IPS-20b (cell line): ENCODE measurements around the gene FBN1.

ENCODE experiments used
- H3K27ac ChIP-seq: one replicate; pipeline ENCODE4 v1.5.1; 2013; ENCODE audit warnings: low read length
- H3K27me3 ChIP-seq: 2 replicates; pipeline ENCODE4 v1.6.1; 2013; ENCODE audit warnings: mild to moderate bottlenecking, low read length, inconsistent platforms; ENCODE audit not compliant: insufficient read depth
- H3K36me3 ChIP-seq: 2 replicates; pipeline ENCODE4 v1.6.1; 2013; ENCODE audit warnings: low read depth, mild to moderate bottlenecking, inconsistent platforms, low read length, moderate library complexity; ENCODE audit not compliant: insufficient read depth
- H3K4me1 ChIP-seq: 2 replicates; pipeline ENCODE4 v1.6.1; 2013; ENCODE audit warnings: mild to moderate bottlenecking, control low read depth, inconsistent platforms, low read length, moderate library complexity; ENCODE audit not compliant: insufficient read depth
- H3K4me3 ChIP-seq: 2 replicates; pipeline ENCODE4 v1.5.1; 2013; ENCODE audit warnings: mild to moderate bottlenecking, low read length, inconsistent platforms
- H3K9ac ChIP-seq: 2 replicates; pipeline ENCODE4 v1.6.1; 2013; ENCODE audit warnings: low read depth, mild to moderate bottlenecking, inconsistent platforms, low read length, moderate library complexity
- H3K9me3 ChIP-seq: 2 replicates; pipeline ENCODE4 v1.6.1; 2013; ENCODE audit warnings: mild to moderate bottlenecking, low read depth, low read length, inconsistent platforms; ENCODE audit not compliant: insufficient read depth

FBN1 gene

GRCh38 chr15:48427960-48428547, 217.5 kb downstream of the FBN1 start:
- H3K9me3 ChIP-seq: no peaks in the 10 kb centered on the region
- H3K27me3 ChIP-seq: no peaks in the 10 kb centered on the region
- H3K9ac ChIP-seq: no peak overlapping the region
- H3K4me3 ChIP-seq: no peak overlapping the region
- no peaks in the 10 kb centered on the region for H3K4me1 ChIP-seq
- no peaks in the 10 kb centered on the region for H3K36me3 ChIP-seq
- no peak overlapping the region for H3K27ac ChIP-seq

DNA sequence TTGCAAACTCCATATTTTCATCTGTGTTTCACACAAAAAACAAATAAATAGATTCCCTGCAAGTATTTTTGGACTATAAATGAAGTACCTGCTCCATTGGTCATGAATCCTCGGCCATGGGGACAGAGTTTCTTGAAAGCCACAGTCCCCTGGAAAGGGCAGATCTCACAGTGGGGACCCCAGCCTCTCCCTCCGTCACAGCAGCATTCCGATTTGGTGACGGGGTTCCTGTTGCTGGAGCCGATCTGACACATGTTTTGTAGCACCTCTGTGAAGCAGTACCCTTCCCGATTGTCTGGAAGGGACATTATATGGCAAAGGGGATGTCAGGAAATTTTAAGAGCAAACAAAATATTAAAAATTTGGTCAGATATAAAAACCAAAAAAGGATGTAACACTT, 218.0 kb downstream of the FBN1 start:
- Histone ChIP-seq H3K27me3 (no peaks in the 10 kb centered on the region), H3K4me1 (no peaks in the 10 kb centered on the region; the same call in 1 of the 2 replicates), H3K9ac (no peak overlapping the region), H3K27ac (no peak overlapping the region), H3K4me3 (no peak overlapping the region), H3K36me3 (no peaks in the 10 kb centered on the region), H3K9me3 (no peaks in the 10 kb centered on the region)

- H3K9me3 ChIP-seq: no peaks in the 10 kb centered on the region
- H3K9ac ChIP-seq: no peak overlapping the region
- no peak overlapping the region for H3K27ac ChIP-seq
Observed at GRCh38 chr15:48426941-48427340, 218.6 kb downstream of the FBN1 start.

GRCh38 chr15:48426044-48426443, 219.5 kb downstream of the FBN1 start:
- H3K27me3 ChIP-seq: no peaks in the 10 kb centered on the region
- no peak overlapping the region for H3K27ac ChIP-seq
- H3K36me3 ChIP-seq: no peaks in the 10 kb centered on the region
- H3K9ac ChIP-seq: no peak overlapping the region
- no peaks in the 10 kb centered on the region for H3K9me3 ChIP-seq
- peaks cover 9% of the 10 kb centered on the region; the same call in 1 of the 2 replicates for H3K4me1 ChIP-seq
- no peak overlapping the region for H3K4me3 ChIP-seq

More at GRCh38 chr15:48426941-48427340, 218.6 kb downstream of the FBN1 start:
- H3K4me1 ChIP-seq: peaks cover 5% of the 10 kb centered on the region; the same call in 1 of the 2 replicates
- no peaks in the 10 kb centered on the region for H3K27me3 ChIP-seq
- no peak overlapping the region for H3K4me3 ChIP-seq
- H3K36me3 ChIP-seq: no peaks in the 10 kb centered on the region

DNA sequence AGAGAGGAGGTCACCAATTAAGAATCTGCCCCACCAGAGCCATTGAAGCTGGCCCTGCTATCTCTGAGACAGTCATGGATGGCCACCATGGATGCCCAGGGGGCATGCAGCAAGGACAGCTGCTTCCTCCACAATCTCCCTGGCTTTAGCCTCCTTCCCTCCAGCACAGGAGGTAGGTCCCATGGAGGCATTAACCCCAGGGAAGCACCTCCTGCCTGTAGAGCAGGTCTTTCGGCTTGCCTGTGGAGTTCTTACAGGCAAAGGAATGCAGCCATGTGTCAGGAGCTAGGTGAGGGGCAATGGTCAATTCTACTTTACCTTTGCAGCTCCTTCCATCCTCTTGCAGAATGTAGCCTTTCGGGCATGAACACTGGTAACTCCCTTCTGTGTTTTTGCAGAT, 220.5 kb downstream of the FBN1 start:
- no peaks in the 10 kb centered on the region for H3K27me3 ChIP-seq
- no peaks in the 10 kb centered on the region for H3K9me3 ChIP-seq
- H3K27ac ChIP-seq: no peak overlapping the region
- H3K4me3 ChIP-seq: no peak overlapping the region
- no peak overlapping the region for H3K9ac ChIP-seq
- H3K36me3 ChIP-seq: no peaks in the 10 kb centered on the region
- H3K4me1 ChIP-seq: peaks cover 9% of the 10 kb centered on the region; the same call in 1 of the 2 replicates

DNA sequence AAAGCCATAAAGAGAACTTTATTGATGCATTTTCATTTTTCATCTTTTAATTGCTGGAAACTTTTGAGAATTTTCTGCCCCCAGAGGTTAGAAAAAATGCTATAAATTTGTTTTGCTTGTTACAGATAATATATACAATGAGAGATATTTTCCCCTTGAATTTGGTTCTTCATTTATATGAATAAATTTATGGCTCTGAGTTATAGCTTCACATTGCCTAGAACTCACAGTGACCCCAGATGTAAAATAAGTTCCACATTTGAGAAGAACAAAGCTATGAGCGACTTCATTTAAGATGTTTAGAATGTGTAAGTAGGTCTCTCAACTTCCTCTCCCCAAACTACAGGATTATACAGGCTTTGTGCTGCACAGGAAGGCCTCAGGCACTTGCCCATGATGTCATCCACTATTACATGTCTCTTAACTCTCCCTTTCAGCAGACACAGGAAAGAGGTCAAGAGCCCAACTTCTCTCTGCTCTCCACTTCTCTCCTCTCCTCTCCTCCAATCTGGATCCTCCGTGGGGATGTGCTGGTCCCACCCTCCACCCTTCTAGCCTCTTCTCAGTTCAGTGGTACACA, 221.5 kb downstream of the FBN1 start:
- Histone ChIP-seq H3K9ac (no peak overlapping the region), H3K27ac (no peak overlapping the region), H3K36me3 (no peaks in the 10 kb centered on the region), H3K4me3 (no peak overlapping the region), H3K27me3 (no peaks in the 10 kb centered on the region), H3K9me3 (no peaks in the 10 kb centered on the region), H3K4me1 (peaks cover 9% of the 10 kb centered on the region; the same call in 1 of the 2 replicates)

- Histone ChIP-seq H3K9ac (no peak overlapping the region), H3K27ac (no peak overlapping the region), H3K36me3 (no peaks in the 10 kb centered on the region), H3K27me3 (no peaks in the 10 kb centered on the region), H3K4me1 (peaks cover 9% of the 10 kb centered on the region; the same call in 1 of the 2 replicates), H3K9me3 (no peaks in the 10 kb centered on the region), H3K4me3 (no peak overlapping the region)
Observed at GRCh38 chr15:48423342-48423741, 222.2 kb downstream of the FBN1 start.

- Histone ChIP-seq H3K36me3 (no peaks in the 10 kb centered on the region), H3K4me3 (no peak overlapping the region), H3K27me3 (no peaks in the 10 kb centered on the region), H3K4me1 (peaks cover 9% of the 10 kb centered on the region; the same call in 1 of the 2 replicates), H3K27ac (no peak overlapping the region), H3K9me3 (no peaks in the 10 kb centered on the region), H3K9ac (no peak overlapping the region)
Observed at GRCh38 chr15:48422401-48422800, 223.1 kb downstream of the FBN1 start.

DNA sequence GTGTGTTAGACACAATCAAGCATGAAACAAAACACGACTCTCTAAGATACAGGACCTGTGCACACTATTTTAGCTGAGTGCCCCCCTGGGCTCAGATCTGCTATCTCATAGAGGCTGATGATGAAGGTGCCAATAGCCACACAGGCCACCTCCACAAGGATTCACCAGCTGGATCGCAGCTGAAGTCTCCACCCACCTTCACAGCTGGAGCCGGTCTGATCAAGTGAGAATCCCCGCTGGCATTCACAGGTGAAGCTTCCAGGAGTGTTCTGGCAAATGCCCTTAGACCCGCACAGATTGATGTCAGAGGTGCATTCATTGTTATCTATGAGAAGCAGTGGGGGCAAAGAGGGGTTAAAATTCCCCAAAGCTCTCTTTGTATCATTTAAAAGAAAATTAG, 224.1 kb downstream of the FBN1 start:
- Histone ChIP-seq H3K4me1 (peaks cover 9% of the 10 kb centered on the region; the same call in 1 of the 2 replicates), H3K27me3 (no peaks in the 10 kb centered on the region), H3K9ac (no peak overlapping the region), H3K4me3 (no peak overlapping the region), H3K36me3 (no peaks in the 10 kb centered on the region), H3K27ac (no peak overlapping the region), H3K9me3 (no peaks in the 10 kb centered on the region)

DNA sequence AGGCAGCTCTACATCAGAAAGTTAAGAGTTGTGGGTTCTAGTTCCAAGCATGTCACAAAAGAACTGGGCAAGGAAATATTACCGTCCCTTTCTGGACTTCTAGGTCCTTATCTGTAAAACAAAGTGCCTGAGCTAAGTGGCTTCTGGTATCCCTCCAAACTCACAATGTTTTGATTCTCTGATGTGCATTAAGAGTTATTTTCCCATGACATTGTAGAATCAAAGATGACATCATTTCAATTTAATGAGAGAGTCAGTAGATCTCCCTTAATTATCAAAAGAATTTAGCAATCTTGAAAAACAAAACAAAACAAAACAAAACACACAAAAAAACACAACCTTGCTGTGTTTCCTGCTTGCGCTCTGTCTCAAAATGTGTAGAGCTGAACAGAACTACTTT, 225.6 kb downstream of the FBN1 start:
- no peaks in the 10 kb centered on the region for H3K36me3 ChIP-seq
- H3K27me3 ChIP-seq: no peaks in the 10 kb centered on the region
- no peak overlapping the region for H3K9ac ChIP-seq
- no peak overlapping the region for H3K27ac ChIP-seq
- no peak overlapping the region for H3K4me3 ChIP-seq
- peaks cover 9% of the 10 kb centered on the region; the same call in 1 of the 2 replicates for H3K4me1 ChIP-seq
- no peaks in the 10 kb centered on the region for H3K9me3 ChIP-seq

DNA sequence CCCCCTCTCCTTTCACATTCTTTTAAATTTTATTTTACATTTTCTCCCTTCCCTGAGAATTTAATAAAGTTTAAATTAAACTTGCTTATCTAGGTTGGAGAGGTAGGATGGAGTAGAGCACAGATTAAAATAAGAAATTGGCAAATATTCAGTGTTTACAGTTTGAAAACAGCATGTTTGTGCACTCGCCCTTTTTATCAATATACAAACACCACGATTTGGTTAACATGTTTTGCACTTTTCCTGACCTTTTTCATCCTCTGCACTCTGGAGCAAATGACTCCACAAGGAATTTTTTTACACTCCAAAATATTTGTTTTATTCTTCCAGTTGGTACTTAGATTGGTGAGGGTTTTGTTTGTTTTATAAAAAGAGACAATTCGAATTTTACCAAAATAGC, 227.2 kb downstream of the FBN1 start:
- Histone ChIP-seq H3K36me3 (no peaks in the 10 kb centered on the region), H3K27ac (no peak overlapping the region), H3K9ac (no peak overlapping the region), H3K4me1 (peaks cover 9% of the 10 kb centered on the region; the same call in 1 of the 2 replicates), H3K27me3 (no peaks in the 10 kb centered on the region), H3K4me3 (no peak overlapping the region), H3K9me3 (no peaks in the 10 kb centered on the region)

DNA sequence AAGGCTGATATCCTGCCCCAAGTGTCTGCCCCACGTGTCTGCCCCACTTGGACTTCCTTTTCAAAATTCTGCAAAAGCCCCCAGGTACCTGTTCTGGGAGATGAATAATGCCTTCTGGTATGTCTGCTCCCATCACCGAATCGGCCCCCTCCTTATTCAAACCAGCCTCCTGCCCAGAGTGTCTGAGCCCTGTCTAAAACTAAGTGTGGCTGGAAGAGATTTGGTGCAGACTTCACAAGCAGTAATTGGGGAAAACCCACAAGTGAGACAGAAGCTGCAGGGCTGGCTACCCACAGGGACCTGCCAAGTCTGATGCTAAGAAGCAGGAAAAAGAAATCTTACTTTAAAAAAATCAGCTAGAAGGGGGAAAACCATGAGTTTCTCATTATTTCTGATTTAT, 229.2 kb downstream of the FBN1 start:
- Histone ChIP-seq H3K4me1 (no peaks in the 10 kb centered on the region; the same call in 1 of the 2 replicates), H3K4me3 (no peak overlapping the region), H3K27me3 (no peaks in the 10 kb centered on the region), H3K9me3 (no peaks in the 10 kb centered on the region), H3K9ac (no peak overlapping the region), H3K36me3 (no peaks in the 10 kb centered on the region), H3K27ac (no peak overlapping the region)
